ENCODE results near the gene HSPB1. TPM values are rescaled to one million over a fixed set of nuclear protein-coding genes. Genes with fewer than 3 reads are reported as not detected.
A peak's percentile ranks its signal among the peaks of the same experiment; 100 is the strongest.

HSPB1 gene
- total and polyA plus RNA-seq, 2 of the 13 experiments (the other 11 are each of a cell fraction or from before 2014, with no cell fraction given): 21.0 to 38.6 TPM

DNA sequence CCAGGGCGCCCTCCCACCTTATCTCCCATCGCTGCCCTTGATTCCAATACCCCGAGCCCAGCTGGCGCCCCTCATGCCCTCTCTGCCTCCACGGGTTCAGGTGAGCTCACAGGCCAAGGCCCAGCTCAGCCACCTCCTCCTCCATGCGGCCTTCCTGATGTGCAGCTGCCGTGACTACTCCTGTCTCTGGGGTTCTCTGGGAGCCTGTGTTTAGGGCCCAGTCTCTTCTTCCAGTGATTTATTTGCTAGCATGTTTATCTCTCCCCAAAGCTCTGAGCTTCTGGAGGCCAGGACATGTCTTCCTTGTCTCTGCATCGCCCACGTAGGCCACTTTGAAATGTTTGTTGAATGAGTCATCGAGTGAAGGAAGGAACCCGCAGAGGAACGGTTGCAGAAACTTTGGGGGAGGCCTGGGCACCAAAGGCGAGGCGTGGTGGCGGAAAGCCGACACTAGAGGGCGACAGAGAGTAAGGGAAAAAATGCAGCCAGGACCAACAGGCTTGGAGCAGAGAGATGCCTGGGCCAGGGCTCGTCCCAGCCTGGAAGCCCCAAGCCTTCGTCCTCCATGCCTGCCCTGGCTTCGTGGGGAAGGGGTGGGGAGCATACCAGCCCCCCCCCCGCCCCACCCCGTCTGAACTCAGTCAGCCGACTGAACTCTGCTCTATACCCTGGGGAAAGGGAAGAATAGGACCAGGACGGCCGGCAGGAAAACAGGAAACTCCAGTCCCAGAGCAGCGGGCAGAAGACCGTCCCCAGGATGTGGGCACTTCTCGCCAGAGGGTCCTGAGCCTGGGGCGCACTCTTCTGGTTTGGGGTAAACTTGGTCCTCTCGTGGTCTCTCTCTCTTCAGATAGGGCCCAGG is 10.9 kb upstream of the HSPB1 start (continued):
- TF ChIP-seq, protein P1, sequence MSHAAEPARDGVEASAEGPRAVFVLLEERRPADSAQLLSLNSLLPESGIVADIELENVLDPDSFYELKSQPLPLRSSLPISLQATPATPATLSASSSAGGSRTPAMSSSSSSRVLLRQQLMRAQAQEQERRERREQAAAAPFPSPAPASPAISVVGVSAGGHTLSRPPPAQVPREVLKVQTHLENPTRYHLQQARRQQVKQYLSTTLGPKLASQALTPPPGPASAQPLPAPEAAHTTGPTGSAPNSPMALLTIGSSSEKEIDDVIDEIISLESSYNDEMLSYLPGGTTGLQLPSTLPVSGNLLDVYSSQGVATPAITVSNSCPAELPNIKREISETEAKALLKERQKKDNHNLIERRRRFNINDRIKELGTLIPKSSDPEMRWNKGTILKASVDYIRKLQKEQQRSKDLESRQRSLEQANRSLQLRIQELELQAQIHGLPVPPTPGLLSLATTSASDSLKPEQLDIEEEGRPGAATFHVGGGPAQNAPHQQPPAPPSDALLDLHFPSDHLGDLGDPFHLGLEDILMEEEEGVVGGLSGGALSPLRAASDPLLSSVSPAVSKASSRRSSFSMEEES (CRISPR knock-in tag; IDR thresholded peaks at IDR 0.05): peak; percentile 45
- TF ChIP-seq POLR2A (IDR thresholded peaks at IDR 0.05; ENCODE audit: insufficient read depth in 1 of 2, low read depth in 2 of 2, low read length in 2 of 2) (peak; percentile 53 to 74), PAX8 (CRISPR knock-in tag; IDR thresholded peaks at IDR 0.05; ENCODE audit: borderline replicate concordance) (no peak), NR3C1 (CRISPR knock-in tag; IDR thresholded peaks at IDR 0.05) (no peak), HNRNPK (IDR thresholded peaks at IDR 0.05; ENCODE audit: low read depth, low read length, poor library complexity, severe bottlenecking) (no peak), POLR2G (IDR thresholded peaks at IDR 0.05; ENCODE audit: low read depth, low read length) (peak; percentile 73), ZKSCAN1 (IDR thresholded peaks at IDR 0.05; ENCODE audit: low read length) (peak; percentile 38; the same call in 1 of the 2 replicates), PHF21A (CRISPR knock-in tag; IDR thresholded peaks at IDR 0.05) (peak; percentile 78), ZNF83 (CRISPR knock-in tag; IDR thresholded peaks at IDR 0.05; ENCODE audit: borderline replicate concordance) (no peak), ZNF777 (CRISPR knock-in tag; IDR thresholded peaks at IDR 0.05) (no peak), ZZZ3 (CRISPR knock-in tag; IDR thresholded peaks at IDR 0.05; ENCODE audit: borderline replicate concordance) (no peak), RELA (CRISPR knock-in tag; IDR thresholded peaks at IDR 0.05) (no peak), CHCHD3 (CRISPR knock-in tag; IDR thresholded peaks at IDR 0.05) (no peak), HMG20A (CRISPR knock-in tag; IDR thresholded peaks at IDR 0.05; ENCODE audit: borderline replicate concordance) (peak; percentile 53; the same call in 1 of the 2 replicates), ADNP (CRISPR knock-in tag; IDR thresholded peaks at IDR 0.05) (no peak), SOX13 (IDR thresholded peaks at IDR 0.05) (no peak), SOX13 (CRISPR knock-in tag; conservative IDR thresholded peaks at IDR 0.05 in 1 of 2, IDR thresholded peaks at IDR 0.05 in 1 of 2) (peak in 1 of 2 experiments; percentile 40; a peak in 1 of 4 replicates), DMAP1 (CRISPR knock-in tag; IDR thresholded peaks at IDR 0.05) (peak; percentile 66; the same call in 1 of the 2 replicates), PCBP1 (IDR thresholded peaks at IDR 0.05; ENCODE audit: borderline replicate concordance, low read depth, low read length) (peak; percentile 73; the same call in 1 of the 2 replicates), ZNF749 (CRISPR knock-in tag; IDR thresholded peaks at IDR 0.05; ENCODE audit: borderline replicate concordance) (no peak)
- TF ChIP-seq, protein P2, sequence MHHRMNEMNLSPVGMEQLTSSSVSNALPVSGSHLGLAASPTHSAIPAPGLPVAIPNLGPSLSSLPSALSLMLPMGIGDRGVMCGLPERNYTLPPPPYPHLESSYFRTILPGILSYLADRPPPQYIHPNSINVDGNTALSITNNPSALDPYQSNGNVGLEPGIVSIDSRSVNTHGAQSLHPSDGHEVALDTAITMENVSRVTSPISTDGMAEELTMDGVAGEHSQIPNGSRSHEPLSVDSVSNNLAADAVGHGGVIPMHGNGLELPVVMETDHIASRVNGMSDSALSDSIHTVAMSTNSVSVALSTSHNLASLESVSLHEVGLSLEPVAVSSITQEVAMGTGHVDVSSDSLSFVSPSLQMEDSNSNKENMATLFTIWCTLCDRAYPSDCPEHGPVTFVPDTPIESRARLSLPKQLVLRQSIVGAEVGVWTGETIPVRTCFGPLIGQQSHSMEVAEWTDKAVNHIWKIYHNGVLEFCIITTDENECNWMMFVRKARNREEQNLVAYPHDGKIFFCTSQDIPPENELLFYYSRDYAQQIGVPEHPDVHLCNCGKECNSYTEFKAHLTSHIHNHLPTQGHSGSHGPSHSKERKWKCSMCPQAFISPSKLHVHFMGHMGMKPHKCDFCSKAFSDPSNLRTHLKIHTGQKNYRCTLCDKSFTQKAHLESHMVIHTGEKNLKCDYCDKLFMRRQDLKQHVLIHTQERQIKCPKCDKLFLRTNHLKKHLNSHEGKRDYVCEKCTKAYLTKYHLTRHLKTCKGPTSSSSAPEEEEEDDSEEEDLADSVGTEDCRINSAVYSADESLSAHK (CRISPR knock-in tag; IDR thresholded peaks at IDR 0.05; ENCODE audit: borderline replicate concordance): no peak
- TF ChIP-seq, protein P3, sequence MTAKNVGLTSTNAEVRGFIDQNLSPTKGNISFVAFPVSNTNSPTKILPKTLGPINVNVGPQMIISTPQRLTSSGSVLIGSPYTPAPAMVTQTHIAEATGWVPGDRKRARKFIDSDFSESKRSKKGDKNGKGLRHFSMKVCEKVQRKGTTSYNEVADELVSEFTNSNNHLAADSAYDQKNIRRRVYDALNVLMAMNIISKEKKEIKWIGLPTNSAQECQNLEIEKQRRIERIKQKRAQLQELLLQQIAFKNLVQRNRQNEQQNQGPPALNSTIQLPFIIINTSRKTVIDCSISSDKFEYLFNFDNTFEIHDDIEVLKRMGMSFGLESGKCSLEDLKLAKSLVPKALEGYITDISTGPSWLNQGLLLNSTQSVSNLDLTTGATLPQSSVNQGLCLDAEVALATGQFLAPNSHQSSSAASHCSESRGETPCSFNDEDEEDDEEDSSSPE (CRISPR knock-in tag; IDR thresholded peaks at IDR 0.05): no peak
- TF ChIP-seq, protein P4, sequence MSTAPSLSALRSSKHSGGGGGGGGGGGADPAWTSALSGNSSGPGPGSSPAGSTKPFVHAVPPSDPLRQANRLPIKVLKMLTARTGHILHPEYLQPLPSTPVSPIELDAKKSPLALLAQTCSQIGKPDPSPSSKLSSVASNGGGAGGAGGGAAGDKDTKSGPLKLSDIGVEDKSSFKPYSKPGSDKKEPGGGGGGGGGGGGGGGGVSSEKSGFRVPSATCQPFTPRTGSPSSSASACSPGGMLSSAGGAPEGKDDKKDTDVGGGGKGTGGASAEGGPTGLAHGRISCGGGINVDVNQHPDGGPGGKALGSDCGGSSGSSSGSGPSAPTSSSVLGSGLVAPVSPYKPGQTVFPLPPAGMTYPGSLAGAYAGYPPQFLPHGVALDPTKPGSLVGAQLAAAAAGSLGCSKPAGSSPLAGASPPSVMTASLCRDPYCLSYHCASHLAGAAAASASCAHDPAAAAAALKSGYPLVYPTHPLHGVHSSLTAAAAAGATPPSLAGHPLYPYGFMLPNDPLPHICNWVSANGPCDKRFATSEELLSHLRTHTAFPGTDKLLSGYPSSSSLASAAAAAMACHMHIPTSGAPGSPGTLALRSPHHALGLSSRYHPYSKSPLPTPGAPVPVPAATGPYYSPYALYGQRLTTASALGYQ (CRISPR knock-in tag; IDR thresholded peaks at IDR 0.05): no peak

Measured in HepG2 (cell line).